GM18909 (cell line): Measurements from ENCODE around the gene EEPD1.
A peak's percentile ranks its signal among the peaks of the same experiment; 100 is the strongest.
"Not testable (repeated sequence)": the region's sequence is repeated elsewhere in the genome, so short reads cannot be mapped to it uniquely, and the experiment has no call there.

Source experiments
- ATAC-seq: cut with Tn5 transposase; IDR thresholded peaks from one replicate; pipeline ENCODE4 v1.9.1; 2021; ENCODE audit warnings: mild to moderate bottlenecking; ENCODE audit not compliant: unreplicated experiment, poor library complexity

Gene EEPD1

GRCh38 chr7:36244429-36244828 lies 91.4 kb downstream of the EEPD1 start:
- ATAC-seq, result no peak

GRCh38 chr7:36245684-36246299 lies 92.7 kb downstream of the EEPD1 start:
- no peak for ATAC-seq

GRCh38 chr7:36249091-36249490 lies 96.0 kb downstream of the EEPD1 start:
- no peak for ATAC-seq

- ATAC-seq, result no peak
These were observed 100.6 kb downstream of the EEPD1 start for GRCh38 chr7:36253699-36254098.

- ATAC-seq, result not testable (repeated sequence)
These were observed 105.6 kb downstream of the EEPD1 start for GRCh38 chr7:36258510-36259259.

- peak; percentile 65 for ATAC-seq
These were observed 107.4 kb downstream of the EEPD1 start for GRCh38 chr7:36260481-36260880.

- ATAC-seq, result peak; percentile 46
These were observed 108.1 kb downstream of the EEPD1 start for GRCh38 chr7:36261019-36261754.

- no peak for ATAC-seq
These were observed 109.4 kb downstream of the EEPD1 start for GRCh38 chr7:36262309-36263094.

GRCh38 chr7:36263095-36263484 lies 110.0 kb downstream of the EEPD1 start:
- no peak for ATAC-seq

GRCh38 chr7:36264123-36264801 lies 111.2 kb downstream of the EEPD1 start:
- peak; percentile 57 for ATAC-seq

GRCh38 chr7:36264913-36265516 lies 112.0 kb downstream of the EEPD1 start:
- no peak for ATAC-seq

GRCh38 chr7:36265680-36266079 lies 112.6 kb downstream of the EEPD1 start:
- no peak for ATAC-seq

- ATAC-seq, result no peak
These were observed 113.1 kb downstream of the EEPD1 start for GRCh38 chr7:36266190-36266589.

- ATAC-seq, result no peak
These were observed 113.6 kb downstream of the EEPD1 start for GRCh38 chr7:36266683-36267082.

GRCh38 chr7:36272211-36272566 lies 119.1 kb downstream of the EEPD1 start:
- peak; percentile 82 for ATAC-seq

- peak; percentile 56 for ATAC-seq
These were observed 119.7 kb downstream of the EEPD1 start for GRCh38 chr7:36272567-36273269.

- ATAC-seq, result no peak
These were observed 120.8 kb downstream of the EEPD1 start for GRCh38 chr7:36273836-36274235.

GRCh38 chr7:36275735-36276284 lies 122.8 kb downstream of the EEPD1 start:
- no peak for ATAC-seq
